ENCODE results near the gene FAM13C.
"Not testable (repeated sequence)": the region's sequence is repeated elsewhere in the genome, so short reads cannot be mapped to it uniquely, and the experiment has no call there.

FAM13C gene

DNA sequence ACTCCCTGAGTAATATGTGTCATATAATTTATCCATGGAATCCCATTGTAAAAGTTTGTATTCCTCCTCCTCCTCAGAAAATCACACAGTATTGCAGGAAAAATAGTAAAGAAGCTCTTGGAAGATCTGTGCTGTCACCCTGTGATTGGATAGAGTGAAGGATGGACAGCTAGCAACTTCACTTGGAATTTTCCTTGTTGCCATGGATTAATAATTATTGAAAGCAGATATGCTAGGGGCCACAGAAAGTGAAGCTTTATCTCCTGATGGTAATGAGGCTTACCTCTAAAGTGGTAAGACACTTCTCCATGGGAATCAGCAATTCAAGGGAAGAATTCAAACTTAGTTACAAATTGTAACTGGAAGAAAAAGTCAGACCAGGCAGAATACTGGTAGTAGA, 137.1 kb downstream of the FAM13C start:
- no peak for FAIRE-seq

DNA sequence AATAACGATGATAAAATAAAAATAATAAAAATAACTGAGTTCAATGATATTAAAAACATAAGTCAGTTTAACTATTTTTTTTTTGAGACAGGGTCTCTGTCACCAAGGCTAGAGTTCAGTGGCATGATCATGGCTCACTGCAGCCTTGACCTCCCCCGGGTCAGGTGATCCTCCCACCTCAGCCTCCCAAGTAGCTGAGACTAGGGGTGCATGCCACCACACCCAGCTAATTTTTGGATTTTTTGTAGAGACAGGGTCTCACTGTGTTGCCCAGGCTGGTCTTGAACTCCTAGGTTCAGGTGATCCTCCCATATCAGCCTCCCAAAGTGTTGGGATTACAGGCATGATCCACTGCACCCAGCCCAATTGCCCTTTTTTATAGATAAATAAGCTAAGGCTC, 138.8 kb downstream of the FAM13C start:
- FAIRE-seq, result not testable (repeated sequence)

DNA sequence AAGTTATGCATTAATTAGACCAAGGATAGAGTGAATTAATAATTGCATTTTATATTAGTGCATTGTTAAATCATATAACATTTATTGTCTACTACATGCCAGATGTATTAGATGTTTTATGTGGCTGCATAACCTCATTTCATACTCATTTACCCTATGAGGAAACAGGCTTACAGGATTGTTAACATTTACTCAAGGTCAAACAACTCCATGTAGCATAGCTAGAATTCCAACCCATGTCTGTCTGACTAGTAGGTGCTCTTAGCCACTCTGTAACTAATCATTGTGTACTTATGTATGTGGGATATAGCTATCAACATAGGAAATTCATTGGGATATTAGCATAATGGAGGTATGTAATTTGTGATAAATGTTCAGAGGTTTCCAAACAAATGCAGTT, 139.6 kb downstream of the FAM13C start:
- no peak for FAIRE-seq

DNA sequence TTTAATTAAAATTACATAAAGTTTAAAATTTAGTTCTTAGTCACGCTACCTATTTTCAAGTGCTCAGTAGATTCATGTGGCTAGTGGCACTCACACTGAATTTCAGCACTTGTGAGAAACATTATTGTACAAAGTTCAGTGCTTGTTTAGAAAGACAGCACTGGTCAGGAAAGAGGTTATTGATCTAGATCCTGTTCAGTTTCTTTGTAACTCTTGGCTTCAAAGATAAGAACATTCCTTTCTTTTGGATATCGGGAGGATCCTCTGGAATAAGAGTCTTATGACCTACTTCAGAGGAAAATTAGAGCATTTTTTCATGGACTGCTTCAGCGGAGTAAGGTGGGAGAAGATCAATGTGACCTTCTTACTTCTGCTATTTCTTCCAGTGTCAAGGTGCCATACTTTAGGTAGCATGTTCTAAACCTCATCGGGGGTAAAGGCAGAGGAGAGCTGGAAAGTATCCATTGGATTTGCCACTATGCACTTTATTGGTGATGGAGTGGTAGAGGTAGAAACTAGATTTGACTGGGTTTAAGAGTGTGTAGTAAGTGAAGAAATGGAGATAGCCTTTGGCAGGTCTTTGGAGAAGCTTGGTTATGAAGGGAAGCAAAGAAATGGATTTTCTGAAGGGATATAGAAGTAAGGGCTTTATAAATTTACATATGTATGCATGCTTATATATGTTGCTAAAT, 146.0 kb downstream of the FAM13C start:
- no peak for FAIRE-seq

DNA sequence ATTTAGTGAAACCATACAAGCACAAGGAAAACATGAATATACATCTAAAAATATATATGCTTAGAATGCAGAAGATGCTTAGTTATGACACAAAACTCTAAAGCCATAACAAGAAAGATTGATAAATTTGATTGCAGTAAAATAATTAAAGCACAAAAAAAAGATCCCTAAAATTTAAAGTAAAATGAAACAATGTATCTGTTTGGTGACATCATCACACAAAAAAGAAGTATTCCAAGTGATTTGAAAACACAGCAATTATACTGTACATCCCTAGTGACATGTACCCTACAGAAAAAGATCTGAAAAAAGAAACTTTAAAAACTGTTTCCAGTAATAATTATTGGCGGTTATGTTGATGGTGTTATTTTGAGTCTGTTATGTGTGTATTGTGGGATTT, 148.2 kb downstream of the FAM13C start:
- FAIRE-seq, result no peak

DNA sequence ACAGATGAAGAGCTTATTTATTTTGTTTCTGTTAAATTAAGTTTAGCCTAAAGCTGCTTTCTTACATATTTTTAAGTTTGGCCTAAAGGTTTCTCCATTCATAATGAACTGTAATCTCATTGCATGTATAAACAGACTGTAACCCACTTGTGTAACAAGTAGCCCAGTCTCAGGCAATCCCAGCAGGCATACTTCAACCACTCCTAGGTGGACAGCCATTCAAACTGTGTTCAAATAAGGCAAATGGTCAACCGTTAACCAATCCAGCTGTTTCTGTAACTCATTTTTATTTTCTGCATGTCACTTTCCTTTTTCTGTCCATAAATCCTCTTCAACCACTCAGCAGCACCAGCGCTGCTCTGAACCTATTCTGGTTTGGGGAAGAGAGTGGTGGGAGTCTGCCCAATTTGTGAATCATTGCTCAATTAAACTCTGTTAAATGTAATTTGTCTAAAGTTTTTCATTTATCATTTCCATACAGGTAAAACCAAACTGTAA, 150.0 kb downstream of the FAM13C start:
- FAIRE-seq, result no peak

DNA sequence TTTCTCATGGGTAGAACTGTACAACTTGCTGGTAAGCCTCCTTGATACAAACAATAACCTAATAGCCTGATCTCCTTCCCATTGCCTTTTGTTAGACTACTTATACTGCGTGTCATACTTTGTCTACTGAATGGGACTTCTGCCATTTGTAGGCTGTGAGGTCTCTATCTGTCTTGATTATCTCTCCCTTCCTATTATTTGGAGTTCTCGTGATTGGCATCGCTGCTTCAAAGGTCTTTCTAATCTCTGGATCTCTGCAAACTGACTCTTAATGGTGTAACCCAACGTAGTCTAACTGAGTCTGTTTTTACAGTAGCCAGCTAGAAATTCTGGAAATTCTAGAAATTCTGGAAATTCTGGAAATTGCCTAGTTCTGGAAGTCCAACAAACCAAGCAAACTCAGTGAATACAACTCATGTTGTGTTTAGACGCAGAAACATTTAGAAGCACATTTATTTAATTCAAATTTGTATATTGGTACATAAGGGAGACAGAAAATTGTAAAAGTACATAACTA, 156.1 kb downstream of the FAM13C start:
- FAIRE-seq, result no peak
